ENCODE data around the gene TNPO3.

Gene TNPO3

GRCh38 chr7:128918016-128918665 lies 136.8 kb downstream of the TNPO3 start:
- peak; percentile 13 for DNase-seq

GRCh38 chr7:128917122-128917521 lies 137.8 kb downstream of the TNPO3 start:
- peak; percentile 18 for DNase-seq

- peak; percentile 8 for DNase-seq
Measured at GRCh38 chr7:128916643-128916915, 138.3 kb downstream of the TNPO3 start.

- DNase-seq: peak; percentile 22
Measured at GRCh38 chr7:128915841-128916642, 138.9 kb downstream of the TNPO3 start.

- peak; percentile 30 for DNase-seq
Measured at GRCh38 chr7:128915271-128915819, 139.6 kb downstream of the TNPO3 start.

DNA sequence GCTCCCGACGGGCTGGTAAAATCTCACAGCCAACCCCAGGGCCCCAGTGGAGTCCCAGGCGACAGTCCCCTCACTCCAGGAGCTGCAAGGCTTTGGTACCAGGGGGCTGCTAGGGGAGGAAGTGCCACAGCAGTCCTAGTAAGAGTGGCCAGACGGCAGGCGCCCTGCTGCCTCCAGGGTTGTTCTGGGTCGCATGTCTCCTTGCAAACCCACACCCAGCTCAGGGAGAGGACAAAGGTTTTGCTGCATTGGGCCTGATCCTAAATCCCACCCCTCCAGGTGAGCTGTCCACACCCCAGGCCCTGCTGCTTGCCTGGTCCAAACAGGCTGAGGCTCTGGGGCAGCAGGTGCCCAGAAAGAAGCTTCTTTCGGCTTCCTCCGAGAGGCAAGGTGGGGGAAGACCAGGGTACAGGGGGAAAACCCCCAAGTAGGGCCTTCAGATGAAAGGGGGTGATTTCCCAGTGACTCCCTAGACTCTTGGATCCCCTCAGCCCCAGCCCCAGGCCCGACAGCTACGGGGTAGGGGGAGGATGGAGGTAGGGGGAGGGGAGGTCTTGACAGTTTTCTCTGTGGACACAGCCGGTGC lies 140.3 kb downstream of the TNPO3 start:
- peak; percentile 33 for DNase-seq

- DNase-seq: peak; percentile 29
Measured at GRCh38 chr7:128913870-128914565, 140.9 kb downstream of the TNPO3 start.

- DNase-seq: peak; percentile 4
Measured at GRCh38 chr7:128912709-128913495, 142.0 kb downstream of the TNPO3 start.

DNA sequence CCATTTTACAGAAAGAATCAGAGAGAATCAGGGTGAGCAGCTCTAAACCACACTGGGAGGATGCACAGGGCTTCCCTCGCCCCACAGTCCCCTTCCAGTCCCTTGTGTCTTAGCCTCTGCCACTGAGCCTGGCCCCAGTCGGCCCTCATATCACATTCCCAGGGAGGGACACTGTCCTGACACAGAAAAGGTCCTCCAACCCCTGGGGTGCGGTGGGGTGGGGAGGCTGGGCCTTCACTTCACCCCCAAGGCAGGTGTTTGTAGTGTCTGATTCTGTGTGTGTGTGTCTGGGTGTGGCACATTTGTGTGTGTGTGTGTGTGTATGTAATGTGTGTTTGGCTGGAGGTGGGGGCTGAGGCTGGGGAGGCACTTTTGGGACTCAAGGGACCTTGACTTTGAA lies 142.6 kb downstream of the TNPO3 start:
- peak; percentile 29 for DNase-seq

- DNase-seq: peak; percentile 23
Measured at GRCh38 chr7:128911423-128912031, 143.4 kb downstream of the TNPO3 start.

DNA sequence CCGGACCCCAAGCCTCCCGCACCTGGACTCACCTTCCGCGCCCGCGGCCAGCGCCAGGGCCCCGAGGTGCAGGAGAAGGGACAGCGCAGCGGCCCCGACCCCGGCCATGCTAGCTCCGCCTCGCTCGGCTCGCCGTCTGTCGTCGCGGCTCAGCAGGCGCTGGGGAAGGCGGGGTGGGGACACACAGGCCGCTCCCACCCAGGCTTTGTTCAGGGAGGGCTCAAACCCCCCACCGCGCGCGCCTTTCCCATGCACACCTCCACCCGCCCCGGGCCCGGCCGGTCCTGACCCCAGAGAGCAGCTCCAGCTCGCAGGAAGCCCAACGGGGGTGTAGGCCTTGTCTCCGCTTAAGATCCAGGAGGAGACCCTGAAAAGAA lies 144.4 kb downstream of the TNPO3 start, which contains the start of gene KCP:
TSS of gene KCP (minus strand) at position 141 of the 377 bp plus-strand sequence. CDS start at position 108, 33 bp downstream.
- peak; percentile 27 for DNase-seq

DNA sequence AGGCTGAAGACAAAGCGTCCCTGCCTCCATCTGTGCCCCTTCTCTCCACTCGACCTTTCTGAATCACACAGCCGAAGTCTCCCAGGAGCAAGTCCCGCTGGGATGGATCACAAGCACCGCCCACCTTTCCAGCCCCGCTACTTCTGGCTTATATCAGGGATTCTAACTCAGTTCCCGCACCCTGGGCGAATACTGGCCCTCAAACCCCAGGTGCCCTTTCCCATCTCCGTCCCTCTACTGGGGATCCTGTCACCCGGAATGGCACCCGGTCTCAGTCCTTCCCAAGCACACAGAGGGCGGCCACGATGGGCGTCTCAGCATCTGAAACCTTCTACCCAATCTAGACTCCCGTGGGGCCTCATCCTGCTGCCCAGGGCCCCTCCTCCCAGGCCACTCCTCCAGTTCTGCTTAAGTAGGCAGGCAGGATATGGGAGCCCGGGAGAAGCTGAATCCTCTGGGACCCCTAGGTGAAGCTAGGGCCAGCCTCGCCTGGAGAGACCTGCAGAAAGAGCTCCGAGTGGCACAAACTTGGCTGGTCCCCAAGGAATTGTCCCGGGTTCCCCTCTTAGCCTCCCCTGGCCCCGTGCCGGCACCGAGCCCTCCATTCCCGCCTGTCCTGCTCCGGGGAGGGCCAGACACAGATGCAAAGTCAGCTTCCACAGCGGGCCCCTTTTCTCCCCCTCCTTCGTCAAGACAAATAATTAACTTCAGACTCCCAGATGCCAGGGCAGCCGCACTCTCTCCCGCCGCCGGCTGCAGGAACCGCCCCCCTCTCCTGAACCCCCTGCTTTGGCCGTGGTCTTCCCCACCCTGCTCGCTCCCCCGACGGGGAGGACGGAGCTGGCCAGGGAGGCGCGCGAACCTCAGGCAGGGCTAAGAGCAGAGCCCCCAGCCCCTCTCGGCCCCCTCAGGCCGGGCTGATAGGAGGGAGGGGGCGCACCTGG lies 145.0 kb downstream of the TNPO3 start:
- peak; percentile 28 for DNase-seq

- peak; percentile 6 for DNase-seq
Measured at GRCh38 chr7:128908750-128909624, 145.9 kb downstream of the TNPO3 start.

GRCh38 chr7:128906766-128907559 lies 147.9 kb downstream of the TNPO3 start:
- DNase-seq: peak; percentile 26

GRCh38 chr7:128906001-128906765 lies 148.7 kb downstream of the TNPO3 start:
- DNase-seq: peak; percentile 25

GRCh38 chr7:128904381-128905197 lies 150.3 kb downstream of the TNPO3 start:
- peak; percentile 32 for DNase-seq
